CD4-positive, CD25-positive, alpha-beta regulatory T cell (primary cell): ENCODE data around the gene KAZN. TPM values are rescaled to one million over a fixed set of nuclear protein-coding genes. Genes with fewer than 3 reads are reported as not detected.

Source experiments
- ATAC-seq, 2 donors: fragments of 150-1000 bp; cut with Tn5 transposase; one replicate each; pipeline ENCODE4 v1.10.0; 2021; ENCODE audit warnings: low read depth in 2 of 2, moderate number of reproducible peaks in 2 of 2, moderate library complexity in 1 of 2
- DNase-seq, 3 donors: peaks; one replicate each; pipeline versions ENCODE4 v3.0.0 to v3.0.0-alpha.2; 2012 to 2022; ENCODE audit warnings: mixed read lengths in 1 of 3
- H3K27ac ChIP-seq: one replicate; pipeline ENCODE4 v1.7.0; 2013; ENCODE audit warnings: mild to moderate bottlenecking, low read length; ENCODE audit not compliant: insufficient read depth, poor library complexity, severe bottlenecking
- H3K27me3 ChIP-seq: one replicate; pipeline ENCODE4 v1.7.0; 2013; ENCODE audit warnings: low read length; ENCODE audit not compliant: control insufficient read depth, insufficient read depth
- H3K36me3 ChIP-seq: one replicate; pipeline ENCODE4 v1.7.0; 2013; ENCODE audit warnings: mild to moderate bottlenecking, low read length, moderate library complexity; ENCODE audit not compliant: control insufficient read depth, insufficient read depth
- H3K4me1 ChIP-seq: 2 replicates; pipeline ENCODE4 v1.7.0; 2013; ENCODE audit warnings: mild to moderate bottlenecking, low read length; ENCODE audit not compliant: insufficient read depth, control insufficient read depth, poor library complexity, severe bottlenecking
- H3K4me3 ChIP-seq: one replicate; pipeline ENCODE4 v1.7.0; 2013; ENCODE audit warnings: low read depth, mild to moderate bottlenecking, low read length, moderate library complexity
- H3K9me3 ChIP-seq, 2 experiments: 1 replicate in 1 of 2; 2 replicates in 1 of 2; pipeline ENCODE4 v1.7.0; 2013; ENCODE audit warnings: low read length in 2 of 2, mild to moderate bottlenecking in 1 of 2, moderate library complexity in 1 of 2; ENCODE audit not compliant: control insufficient read depth in 2 of 2
- H3K27ac Mint-ChIP-seq, 3 donors: one replicate each; pipeline ENCODE4 v1.8.0; 2020 to 2022; ENCODE audit warnings: mild to moderate bottlenecking in 3 of 3, mixed read lengths in 3 of 3, moderate library complexity in 2 of 3
- H3K27me3 Mint-ChIP-seq: one replicate; pipeline ENCODE4 v1.8.0; 2022; ENCODE audit warnings: mild to moderate bottlenecking, mixed read lengths
- H3K36me3 Mint-ChIP-seq: one replicate; pipeline ENCODE4 v1.8.0; 2020; ENCODE audit warnings: mixed read lengths
- H3K4me1 Mint-ChIP-seq, 4 donors: one replicate each; pipeline ENCODE4 v1.8.0; 2020 to 2022; ENCODE audit warnings: mixed read lengths in 4 of 4, mild to moderate bottlenecking in 1 of 4
- H3K4me3 Mint-ChIP-seq, 4 donors: one replicate each; pipeline ENCODE4 v1.8.0; 2020 to 2022; ENCODE audit warnings: mild to moderate bottlenecking in 4 of 4, mixed read lengths in 4 of 4, moderate library complexity in 3 of 4
- H3K9me3 Mint-ChIP-seq, 7 donors: one replicate each; pipeline ENCODE4 v1.8.0; 2020 to 2022; ENCODE audit warnings: mixed read lengths in 7 of 7, mild to moderate bottlenecking in 3 of 7, moderate library complexity in 2 of 7
- polyA plus RNA-seq, 4 donors: library from polyadenylated mRNA; unstranded; fragments of 300-500 nt; fragmentation: Illumina TruSeq; gene quantifications; one replicate each; pipeline ENCODE4 v1.2.3, GENCODE V29; 2021
- total RNA-seq: library from RNA; stranded (reverse); gene quantifications from one replicate; pipeline ENCODE4 v1.2.3, GENCODE V29; 2022

KAZN gene
- total and polyA plus RNA-seq, 5 donors from 2014 or later: not detected

- H3K9me3 Mint-ChIP-seq: peaks cover 0 to 4% (median 0%) of the 10 kb centered on the region in 7 donors
- H3K27me3 Mint-ChIP-seq: peaks cover 49% of the 10 kb centered on the region
- Histone ChIP-seq H3K9me3 (no peaks in the 10 kb centered on the region), H3K4me3 (no peak overlapping the region), H3K36me3 (no peaks in the 10 kb centered on the region), H3K27ac (no peak overlapping the region), H3K4me1 (peaks cover 2% of the 10 kb centered on the region), H3K27me3 (peaks cover 22% of the 10 kb centered on the region)
- no peak overlapping the region for H3K4me3 Mint-ChIP-seq
- peaks cover 0 to 4% (median under 1%) of the 10 kb centered on the region in 4 donors for H3K4me1 Mint-ChIP-seq
- no peaks in the 10 kb centered on the region for H3K36me3 Mint-ChIP-seq
- H3K27ac Mint-ChIP-seq: no peak overlapping the region
- DNase-seq (no peak), ATAC-seq (no peak)
These were observed 549.5 kb downstream of the KAZN start for GRCh38 chr1:15148004-15148403.

GRCh38 chr1:15148475-15148874, 550.0 kb downstream of the KAZN start:
- Histone ChIP-seq H3K27me3 (peaks cover 22% of the 10 kb centered on the region), H3K4me1 (peaks cover 7% of the 10 kb centered on the region), H3K9me3 (no peaks in the 10 kb centered on the region), H3K27ac (no peak overlapping the region), H3K36me3 (no peaks in the 10 kb centered on the region), H3K4me3 (no peak overlapping the region)
- ATAC-seq: no peak
- Mint-ChIP-seq H3K36me3 (no peaks in the 10 kb centered on the region), H3K27ac (no peak overlapping the region), H3K4me1 (peaks cover 0 to 4% (median under 1%) of the 10 kb centered on the region in 4 donors), H3K27me3 (peaks cover 45% of the 10 kb centered on the region), H3K4me3 (no peak overlapping the region), H3K9me3 (peaks cover 0 to 4% (median 0%) of the 10 kb centered on the region in 7 donors)
- DNase-seq: no peak

- H3K27ac ChIP-seq: no peak overlapping the region
- no peak overlapping the region for H3K27ac Mint-ChIP-seq
- H3K4me1 ChIP-seq: peaks cover 11% of the 10 kb centered on the region
- no peak overlapping the region for H3K4me3 ChIP-seq
- ATAC-seq (no peak), DNase-seq (no peak)
- peaks cover 22% of the 10 kb centered on the region for H3K27me3 ChIP-seq
- H3K9me3 Mint-ChIP-seq: peaks cover 0 to 4% (median 0%) of the 10 kb centered on the region in 7 donors
- no peaks in the 10 kb centered on the region for H3K9me3 ChIP-seq
- H3K36me3 Mint-ChIP-seq: no peaks in the 10 kb centered on the region
- H3K27me3 Mint-ChIP-seq: peaks cover 45% of the 10 kb centered on the region
- H3K4me1 Mint-ChIP-seq: peaks cover 0 to 4% (median under 1%) of the 10 kb centered on the region in 4 donors
- no peak overlapping the region for H3K4me3 Mint-ChIP-seq
- H3K36me3 ChIP-seq: no peaks in the 10 kb centered on the region
These were observed 550.5 kb downstream of the KAZN start for GRCh38 chr1:15148941-15149340.

- H3K27me3 Mint-ChIP-seq: peaks cover 46% of the 10 kb centered on the region
- peaks cover 22% of the 10 kb centered on the region for H3K27me3 ChIP-seq
- no peaks in the 10 kb centered on the region for H3K9me3 ChIP-seq
- peaks cover 17% of the 10 kb centered on the region for H3K4me1 ChIP-seq
- H3K27ac ChIP-seq: no peak overlapping the region
- no peaks in the 10 kb centered on the region for H3K36me3 ChIP-seq
- H3K36me3 Mint-ChIP-seq: no peaks in the 10 kb centered on the region
- peaks cover 0 to 4% (median 0%) of the 10 kb centered on the region in 7 donors for H3K9me3 Mint-ChIP-seq
- peaks cover 0 to 9% (median 2%) of the 10 kb centered on the region in 4 donors for H3K4me1 Mint-ChIP-seq
- H3K27ac Mint-ChIP-seq: no peak overlapping the region
- ATAC-seq: no peak
- H3K4me3 ChIP-seq: no peak overlapping the region
- H3K4me3 Mint-ChIP-seq: no peak overlapping the region
- no peak for DNase-seq
These were observed 551.9 kb downstream of the KAZN start for GRCh38 chr1:15150376-15150775.

GRCh38 chr1:15151377-15151806, 552.9 kb downstream of the KAZN start:
- no peak for DNase-seq
- peaks cover 0 to 4% (median 0%) of the 10 kb centered on the region in 7 donors for H3K9me3 Mint-ChIP-seq
- no peak overlapping the region for H3K27ac ChIP-seq
- peaks cover 22% of the 10 kb centered on the region for H3K27me3 ChIP-seq
- H3K36me3 Mint-ChIP-seq: no peaks in the 10 kb centered on the region
- no peak for ATAC-seq
- peaks cover 0 to 20% (median 7%) of the 10 kb centered on the region in 4 donors for H3K4me1 Mint-ChIP-seq
- H3K4me3 Mint-ChIP-seq: no peak overlapping the region
- H3K9me3 ChIP-seq: no peaks in the 10 kb centered on the region
- no peak overlapping the region for H3K4me3 ChIP-seq
- no peak overlapping the region for H3K27ac Mint-ChIP-seq
- H3K4me1 ChIP-seq: peaks cover 20% of the 10 kb centered on the region
- H3K36me3 ChIP-seq: no peaks in the 10 kb centered on the region
- H3K27me3 Mint-ChIP-seq: peaks cover 49% of the 10 kb centered on the region

GRCh38 chr1:15151871-15152270, 553.4 kb downstream of the KAZN start:
- peak overlapping the region in 1 of 4 donors; percentile 3 for H3K4me3 Mint-ChIP-seq
- Histone ChIP-seq H3K4me1 (peaks cover 20% of the 10 kb centered on the region), H3K9me3 (no peaks in the 10 kb centered on the region), H3K4me3 (no peak overlapping the region), H3K27ac (no peak overlapping the region), H3K36me3 (no peaks in the 10 kb centered on the region), H3K27me3 (peaks cover 22% of the 10 kb centered on the region)
- ATAC-seq (no peak), DNase-seq (no peak)
- peaks cover 49% of the 10 kb centered on the region for H3K27me3 Mint-ChIP-seq
- peaks cover 0 to 4% (median 0%) of the 10 kb centered on the region in 7 donors for H3K9me3 Mint-ChIP-seq
- H3K27ac Mint-ChIP-seq: no peak overlapping the region
- no peaks in the 10 kb centered on the region for H3K36me3 Mint-ChIP-seq
- H3K4me1 Mint-ChIP-seq: peaks cover 0 to 21% (median 7%) of the 10 kb centered on the region in 4 donors

- no peak overlapping the region for H3K4me3 ChIP-seq
- H3K27me3 ChIP-seq: peaks cover 22% of the 10 kb centered on the region
- H3K27ac Mint-ChIP-seq: no peak overlapping the region
- peaks cover 20% of the 10 kb centered on the region for H3K4me1 ChIP-seq
- H3K27ac ChIP-seq: no peak overlapping the region
- H3K27me3 Mint-ChIP-seq: peaks cover 49% of the 10 kb centered on the region
- peaks cover 0 to 4% (median 0%) of the 10 kb centered on the region in 7 donors for H3K9me3 Mint-ChIP-seq
- no peaks in the 10 kb centered on the region for H3K36me3 Mint-ChIP-seq
- no peaks in the 10 kb centered on the region for H3K9me3 ChIP-seq
- DNase-seq (no peak), ATAC-seq (no peak)
- peaks cover 0 to 22% (median 7%) of the 10 kb centered on the region in 4 donors for H3K4me1 Mint-ChIP-seq
- no peaks in the 10 kb centered on the region for H3K36me3 ChIP-seq
- peak overlapping the region in 2 of 4 donors; percentile 3 to 50 for H3K4me3 Mint-ChIP-seq
These were observed 554.1 kb downstream of the KAZN start for GRCh38 chr1:15152318-15153183.
